Mesothelial cell of epicardium (in vitro differentiated cells): ENCODE data around the gene C3orf18. TPM values are rescaled to one million over a fixed set of nuclear protein-coding genes. Genes with fewer than 3 reads are reported as not detected.

Experiments
- DNase-seq, 2 experiments: peaks; one replicate each; pipeline ENCODE4 v3.0.0; 2021; ENCODE audit warnings: low spot score in 2 of 2; ENCODE audit not compliant: unreplicated experiment in 2 of 2
- H3K27ac Mint-ChIP-seq: 2 replicates; pipeline ENCODE4 v1.8.0; 2021; ENCODE audit warnings: mixed read lengths
- H3K27me3 Mint-ChIP-seq: 2 replicates; pipeline ENCODE4 v1.8.0; 2021; ENCODE audit warnings: low read depth, mixed read lengths
- H3K36me3 Mint-ChIP-seq: 2 replicates; pipeline ENCODE4 v1.8.0; 2021; ENCODE audit warnings: mixed read lengths
- H3K4me1 Mint-ChIP-seq: 2 replicates; pipeline ENCODE4 v1.8.0; 2021; ENCODE audit warnings: mixed read lengths
- H3K4me3 Mint-ChIP-seq: 2 replicates; pipeline ENCODE4 v1.8.0; 2021; ENCODE audit warnings: mild to moderate bottlenecking, moderate library complexity, mixed read lengths
- H3K9me3 Mint-ChIP-seq: 2 replicates; pipeline ENCODE4 v1.8.0; 2021; ENCODE audit warnings: mixed read lengths
- total RNA-seq: library from RNA; stranded (reverse); gene quantifications from 3 replicates; pipeline ENCODE4 v1.2.1, GENCODE V29; 2021
- TF ChIP-seq, protein P1 (sequence below): fragments of 200-600 bp; sonication (generic); IDR thresholded peaks from one replicate; pipeline ENCODE4 v1.5.0; 2021; ENCODE audit warnings: antibody characterized with exemption; ENCODE audit not compliant: unreplicated experiment

C3orf18 gene
- total RNA-seq, 1 donor from 2014 or later: 15.1 TPM

DNA sequence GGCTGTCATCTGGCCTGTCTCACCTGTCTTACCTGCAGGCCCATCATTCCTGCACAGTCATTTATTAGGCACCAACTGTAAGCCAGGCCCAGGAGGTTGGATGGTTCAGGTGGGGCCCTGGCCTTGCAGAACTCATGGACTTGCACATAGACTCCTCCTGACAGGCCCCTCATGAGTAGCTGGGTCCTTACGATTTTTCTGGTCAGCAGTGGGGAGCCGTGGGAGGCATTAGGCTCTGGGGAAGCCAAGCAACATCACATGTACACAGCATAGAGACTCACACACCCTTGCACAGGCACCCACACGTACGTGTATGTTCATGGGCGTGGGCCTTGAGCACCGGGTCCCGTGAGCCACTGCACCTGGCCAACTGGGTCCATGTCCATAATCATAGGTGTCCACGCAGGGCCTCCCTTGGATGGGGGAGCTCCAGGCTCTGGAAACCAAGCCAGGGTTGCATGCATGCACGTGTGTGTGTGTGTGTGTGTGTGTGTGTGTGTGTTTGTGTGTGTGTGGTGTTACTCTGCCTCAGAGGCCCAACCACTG lies 23.7 kb upstream of the C3orf18 start:
- no peak overlapping the region for H3K27ac Mint-ChIP-seq
- no peaks in the 10 kb centered on the region for H3K36me3 Mint-ChIP-seq
- TF ChIP-seq, protein P1, sequence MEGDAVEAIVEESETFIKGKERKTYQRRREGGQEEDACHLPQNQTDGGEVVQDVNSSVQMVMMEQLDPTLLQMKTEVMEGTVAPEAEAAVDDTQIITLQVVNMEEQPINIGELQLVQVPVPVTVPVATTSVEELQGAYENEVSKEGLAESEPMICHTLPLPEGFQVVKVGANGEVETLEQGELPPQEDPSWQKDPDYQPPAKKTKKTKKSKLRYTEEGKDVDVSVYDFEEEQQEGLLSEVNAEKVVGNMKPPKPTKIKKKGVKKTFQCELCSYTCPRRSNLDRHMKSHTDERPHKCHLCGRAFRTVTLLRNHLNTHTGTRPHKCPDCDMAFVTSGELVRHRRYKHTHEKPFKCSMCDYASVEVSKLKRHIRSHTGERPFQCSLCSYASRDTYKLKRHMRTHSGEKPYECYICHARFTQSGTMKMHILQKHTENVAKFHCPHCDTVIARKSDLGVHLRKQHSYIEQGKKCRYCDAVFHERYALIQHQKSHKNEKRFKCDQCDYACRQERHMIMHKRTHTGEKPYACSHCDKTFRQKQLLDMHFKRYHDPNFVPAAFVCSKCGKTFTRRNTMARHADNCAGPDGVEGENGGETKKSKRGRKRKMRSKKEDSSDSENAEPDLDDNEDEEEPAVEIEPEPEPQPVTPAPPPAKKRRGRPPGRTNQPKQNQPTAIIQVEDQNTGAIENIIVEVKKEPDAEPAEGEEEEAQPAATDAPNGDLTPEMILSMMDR: no peak

DNA sequence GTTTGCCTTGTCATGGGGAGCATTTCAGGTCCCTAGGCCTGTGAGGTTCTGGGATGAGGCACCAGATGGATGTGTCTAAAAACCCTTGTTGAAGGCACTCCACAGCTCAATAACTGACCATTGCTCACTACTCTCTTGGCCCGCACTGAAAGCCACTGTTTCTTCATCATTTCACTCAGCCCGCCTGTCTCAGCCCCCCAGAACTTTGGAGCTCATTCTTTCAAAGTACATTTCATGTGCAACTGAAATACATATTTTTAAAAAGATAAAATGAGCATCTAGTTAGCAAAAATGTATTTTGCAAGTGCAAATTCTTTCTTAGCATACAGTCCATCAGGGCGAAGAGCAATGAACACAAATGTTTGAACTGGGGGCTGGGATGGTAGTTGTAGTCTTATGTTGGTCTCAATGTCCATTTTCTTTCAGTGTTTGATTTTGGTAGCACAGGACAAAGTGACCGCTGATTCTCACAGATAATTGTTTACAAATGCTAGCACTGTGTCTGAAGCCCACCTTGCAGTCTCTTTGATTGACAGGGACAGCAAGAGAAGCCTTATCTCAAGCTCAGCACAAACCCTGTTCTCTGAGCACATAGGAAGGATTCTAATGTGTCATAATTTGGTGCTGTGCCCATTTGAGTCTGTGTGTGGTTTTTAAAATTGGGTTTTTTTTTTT lies 21.3 kb upstream of the C3orf18 start:
- DNase-seq: no peak
- Mint-ChIP-seq H3K4me1 (peaks cover 8% of the 10 kb centered on the region), H3K4me3 (no peak overlapping the region), H3K9me3 (no peaks in the 10 kb centered on the region), H3K27ac (no peak overlapping the region), H3K36me3 (peaks cover 7% of the 10 kb centered on the region), H3K27me3 (no peaks in the 10 kb centered on the region)
- TF ChIP-seq, protein P1: no peak

More for the DNA sequence above, 23.7 kb upstream of the C3orf18 start:
- peaks cover 8% of the 10 kb centered on the region for H3K4me1 Mint-ChIP-seq
- H3K4me3 Mint-ChIP-seq: no peak overlapping the region
- no peaks in the 10 kb centered on the region for H3K9me3 Mint-ChIP-seq
- no peak for DNase-seq
- no peaks in the 10 kb centered on the region for H3K27me3 Mint-ChIP-seq

DNA sequence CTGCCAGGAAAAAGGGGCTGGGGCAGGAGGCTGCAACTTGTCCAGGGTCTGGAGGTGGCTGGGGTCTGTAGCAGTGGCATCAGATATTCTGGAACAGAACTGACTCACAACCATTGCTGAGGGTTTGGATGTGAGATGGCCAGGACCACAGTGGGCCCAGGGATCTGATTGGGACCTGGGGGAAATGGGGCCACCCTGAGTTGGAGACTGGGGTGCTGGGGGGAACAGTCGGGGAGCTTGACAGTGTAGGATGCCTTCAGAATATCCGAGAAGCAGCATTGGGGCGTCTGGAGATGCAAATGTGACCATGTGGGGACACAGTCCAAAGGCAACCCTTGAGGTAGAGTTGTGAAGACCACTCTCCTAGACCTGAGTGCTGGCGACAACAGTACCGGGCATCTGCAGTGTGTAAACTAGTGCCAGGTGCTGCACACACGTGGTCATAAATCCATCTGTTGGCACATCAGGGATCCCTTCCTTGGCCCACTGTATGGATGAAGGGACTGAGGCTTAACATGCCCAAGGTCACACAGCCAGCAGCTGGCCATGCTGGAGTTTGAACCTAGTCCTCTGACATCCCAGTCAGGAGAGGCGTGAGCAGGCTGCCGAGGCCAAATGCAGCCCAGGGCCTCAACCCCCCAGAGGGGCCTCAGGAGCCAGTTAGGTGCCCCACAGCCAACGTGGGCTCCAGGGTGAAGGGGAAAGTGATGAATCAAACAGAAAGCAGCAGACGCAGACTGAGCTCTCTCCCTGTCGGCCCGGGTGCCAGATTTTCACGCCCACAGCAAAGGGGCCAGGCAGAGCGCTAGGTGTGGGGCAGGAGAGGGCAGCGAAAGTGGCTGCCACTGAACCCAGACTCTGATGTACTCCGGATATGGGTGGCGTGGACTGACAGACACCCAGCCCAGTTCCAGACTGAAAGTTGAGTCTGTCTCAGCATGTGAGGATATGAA lies 20.5 kb upstream of the C3orf18 start:
- Mint-ChIP-seq H3K27me3 (no peaks in the 10 kb centered on the region), H3K36me3 (peaks cover 7% of the 10 kb centered on the region), H3K4me3 (no peak overlapping the region), H3K27ac (no peak overlapping the region), H3K4me1 (peaks cover 5% of the 10 kb centered on the region), H3K9me3 (no peaks in the 10 kb centered on the region)
- DNase-seq: no peak
- TF ChIP-seq, protein P1: no peak

DNA sequence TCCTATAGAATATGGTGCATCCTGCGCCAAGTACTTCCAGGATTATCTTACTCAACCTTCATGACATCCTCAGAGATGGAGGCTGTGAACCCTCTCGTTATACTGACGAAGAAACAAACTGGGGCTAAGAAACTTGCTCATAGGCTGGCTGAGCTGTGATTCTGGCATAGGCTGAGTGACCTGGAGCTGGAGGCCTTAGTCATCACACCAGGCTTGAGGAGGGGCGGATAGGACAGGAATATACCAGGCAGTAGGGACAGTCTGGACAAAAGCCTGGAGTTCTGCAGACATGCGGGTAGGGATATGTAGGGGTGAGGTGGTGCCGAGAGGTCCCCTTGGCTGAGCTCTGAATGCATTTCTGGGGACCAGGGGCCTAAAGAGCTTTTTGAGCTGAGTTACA lies 19.8 kb upstream of the C3orf18 start:
- DNase-seq: no peak
- Mint-ChIP-seq H3K4me1 (peaks cover 1% of the 10 kb centered on the region), H3K27me3 (no peaks in the 10 kb centered on the region), H3K36me3 (peaks cover 7% of the 10 kb centered on the region), H3K9me3 (no peaks in the 10 kb centered on the region), H3K4me3 (no peak overlapping the region), H3K27ac (no peak overlapping the region)
- TF ChIP-seq, protein P1: no peak

DNA sequence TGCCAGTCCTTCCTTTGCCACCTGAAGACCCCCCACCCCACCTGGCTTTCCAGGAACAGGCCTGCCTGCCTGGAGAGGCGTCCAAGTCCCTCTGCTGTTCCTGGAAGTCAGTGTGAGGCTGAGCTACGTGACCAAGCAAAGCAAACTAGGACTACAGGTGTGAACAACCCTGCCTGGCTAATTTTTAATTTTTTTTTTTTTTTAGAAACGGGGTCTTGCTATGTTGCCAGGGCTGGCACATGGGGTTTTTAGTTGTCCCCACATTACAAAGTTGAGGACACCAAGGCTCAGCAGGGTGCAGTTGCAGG lies 19.2 kb upstream of the C3orf18 start:
- Mint-ChIP-seq H3K4me1 (no peaks in the 10 kb centered on the region), H3K4me3 (no peak overlapping the region), H3K9me3 (no peaks in the 10 kb centered on the region), H3K27me3 (no peaks in the 10 kb centered on the region), H3K27ac (no peak overlapping the region), H3K36me3 (peaks cover 7% of the 10 kb centered on the region)
- TF ChIP-seq, protein P1: no peak
- no peak for DNase-seq
